Thyroid gland (tissue), 4 donors: Measurements from ENCODE around the gene TMEM238. TPM values are rescaled to one million over a fixed set of nuclear protein-coding genes. Genes with fewer than 3 reads are reported as not detected.
A peak's percentile ranks its signal among the peaks of the same experiment; 100 is the strongest.
"Not testable (repeated sequence)": the region's sequence is repeated elsewhere in the genome, so short reads cannot be mapped to it uniquely, and the experiment has no call there.

ENCODE experiments used
- DNase-seq, 2 donors: peaks; one replicate each; pipeline ENCODE4 v3.0.0-alpha.2; 2019
- H3K27ac ChIP-seq, 3 donors: fragments of 200-600 bp; sonication (generic); 1 replicate in 2 of 3; 2 replicates in 1 of 3; pipeline ENCODE4 v1.5.1; 2016 to 2019; ENCODE audit warnings: mild to moderate bottlenecking in 1 of 3, moderate library complexity in 1 of 3
- H3K27me3 ChIP-seq: fragments of 200-600 bp; sonication (generic); one replicate; pipeline ENCODE4 v1.5.1; 2019
- H3K36me3 ChIP-seq, 2 donors: fragments of 200-600 bp; sonication (generic); one replicate each; pipeline ENCODE4 v1.5.1; 2016 to 2019
- H3K4me1 ChIP-seq, 2 donors: fragments of 200-600 bp; sonication (generic); one replicate each; pipeline ENCODE4 v1.5.1; 2017 to 2019
- H3K4me3 ChIP-seq, 3 donors: fragments of 200-600 bp; sonication (generic); replicated peaks in 1 of 3; 1 replicate in 2 of 3; 2 replicates in 1 of 3; pipeline ENCODE4 v1.5.1; 2016; ENCODE audit warnings: mild to moderate bottlenecking in 1 of 3
- H3K9me3 ChIP-seq: fragments of 200-600 bp; sonication (generic); one replicate; pipeline ENCODE4 v1.5.1; 2017
- POLR2A ChIP-seq, 2 donors: fragments of 450-650 bp; IDR thresholded peaks; one replicate each; pipeline ENCODE4 v1.6.1; 2017; ENCODE audit warnings: antibody characterized with exemption in 2 of 2, mild to moderate bottlenecking in 2 of 2, moderate library complexity in 1 of 2
- WGBS, 2 donors: methylation state at CpG; one replicate each; pipeline ENCODE4 v1.1.5; 2017; 5-methylcytosine and 5-hydroxymethylcytosine counted together
- intact Hi-C: fragments of 100-400 bp; cut with DNase I; formaldehyde crosslinking; loops from one replicate; pipeline ENCODE4 v1.15.1; 2023
- total RNA-seq, 4 donors: library from RNA; depleted of rRNA; stranded (reverse); fragments of >200 nt; gene quantifications; one replicate each; pipeline ENCODE4 v1.2.3, GENCODE V29; 2016
- TF ChIP-seq, protein P1 (sequence below), 6 experiments: fragments of 200-600 bp in 3 of 6; fragments of 450-650 bp in 3 of 6; sonication (generic) in 3 of 6; IDR thresholded peaks; one replicate each; pipeline ENCODE4 v1.5.1; 2016 to 2019; ENCODE audit warnings: antibody characterized with exemption in 6 of 6, mild to moderate bottlenecking in 2 of 6, inconsistent platforms in 1 of 6, moderate library complexity in 1 of 6

The TMEM238 gene
- total RNA-seq, 4 donors from 2014 or later, result 6.3 to 73.5 (median 31.2) TPM

DNA sequence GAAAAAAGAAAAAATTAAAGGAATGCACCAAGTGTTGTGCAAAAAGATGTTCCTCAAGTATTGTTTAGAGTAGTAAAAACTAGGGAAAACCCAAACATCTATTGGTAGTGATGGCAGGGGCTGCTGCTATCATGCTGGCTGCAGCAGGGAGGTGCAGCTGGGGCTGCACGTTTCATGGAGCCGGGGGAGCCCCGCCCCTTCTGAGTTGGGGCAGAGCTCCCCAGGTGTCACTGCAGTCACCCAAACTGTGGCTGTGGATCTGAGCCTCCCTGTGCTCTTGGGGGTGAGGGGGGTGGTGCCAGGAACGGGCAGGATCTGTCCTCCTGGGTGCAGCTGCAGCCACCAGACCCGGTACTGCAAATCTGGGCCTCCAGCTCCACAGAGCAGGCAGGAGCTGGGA lies 35.0 kb upstream of the TMEM238 start:
- 63% methylated on average over 4 to 5 of the region's 5 CpGs for WGBS, 2 donors
- H3K36me3 ChIP-seq, result no peaks in the 10 kb centered on the region
- intact Hi-C loops, result loop anchor here (5.0 kb wide), 1 partner anchor 277 kb away; no protein-coding TSS in a partner anchor
- no peak for TF ChIP-seq POLR2A (IDR thresholded peaks at IDR 0.05)
- TF ChIP-seq, protein P1, sequence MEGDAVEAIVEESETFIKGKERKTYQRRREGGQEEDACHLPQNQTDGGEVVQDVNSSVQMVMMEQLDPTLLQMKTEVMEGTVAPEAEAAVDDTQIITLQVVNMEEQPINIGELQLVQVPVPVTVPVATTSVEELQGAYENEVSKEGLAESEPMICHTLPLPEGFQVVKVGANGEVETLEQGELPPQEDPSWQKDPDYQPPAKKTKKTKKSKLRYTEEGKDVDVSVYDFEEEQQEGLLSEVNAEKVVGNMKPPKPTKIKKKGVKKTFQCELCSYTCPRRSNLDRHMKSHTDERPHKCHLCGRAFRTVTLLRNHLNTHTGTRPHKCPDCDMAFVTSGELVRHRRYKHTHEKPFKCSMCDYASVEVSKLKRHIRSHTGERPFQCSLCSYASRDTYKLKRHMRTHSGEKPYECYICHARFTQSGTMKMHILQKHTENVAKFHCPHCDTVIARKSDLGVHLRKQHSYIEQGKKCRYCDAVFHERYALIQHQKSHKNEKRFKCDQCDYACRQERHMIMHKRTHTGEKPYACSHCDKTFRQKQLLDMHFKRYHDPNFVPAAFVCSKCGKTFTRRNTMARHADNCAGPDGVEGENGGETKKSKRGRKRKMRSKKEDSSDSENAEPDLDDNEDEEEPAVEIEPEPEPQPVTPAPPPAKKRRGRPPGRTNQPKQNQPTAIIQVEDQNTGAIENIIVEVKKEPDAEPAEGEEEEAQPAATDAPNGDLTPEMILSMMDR (IDR thresholded peaks at IDR 0.05), result no peak
- no peak for DNase-seq
- no peaks in the 10 kb centered on the region for H3K4me1 ChIP-seq
- H3K9me3 ChIP-seq, result no peaks in the 10 kb centered on the region
- H3K4me3 ChIP-seq, result no peak overlapping the region
- no peaks in the 10 kb centered on the region for H3K27me3 ChIP-seq
- no peak overlapping the region for H3K27ac ChIP-seq

DNA sequence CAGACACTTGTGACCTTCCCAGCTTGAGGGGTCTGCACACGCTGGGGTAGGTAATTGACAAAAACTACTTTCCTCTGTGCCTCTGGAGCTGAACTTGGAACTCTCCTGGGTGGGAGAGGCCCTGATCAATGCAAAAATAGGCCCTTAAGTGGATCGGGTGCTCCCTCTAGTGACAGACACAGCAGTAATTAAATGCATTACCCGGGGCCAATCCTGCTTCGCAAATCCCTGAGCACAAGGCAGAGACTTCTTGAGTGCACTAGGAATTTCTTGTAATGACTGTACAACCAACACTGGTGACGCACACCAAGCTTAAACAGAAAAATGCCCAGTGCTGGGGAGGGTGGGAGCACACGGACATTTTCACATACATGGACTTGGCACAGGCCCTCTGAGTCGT lies 34.1 kb upstream of the TMEM238 start:
- intact Hi-C loops, result loop anchor here (5.0 kb wide), 1 partner anchor 276 kb away; no protein-coding TSS in a partner anchor

DNA sequence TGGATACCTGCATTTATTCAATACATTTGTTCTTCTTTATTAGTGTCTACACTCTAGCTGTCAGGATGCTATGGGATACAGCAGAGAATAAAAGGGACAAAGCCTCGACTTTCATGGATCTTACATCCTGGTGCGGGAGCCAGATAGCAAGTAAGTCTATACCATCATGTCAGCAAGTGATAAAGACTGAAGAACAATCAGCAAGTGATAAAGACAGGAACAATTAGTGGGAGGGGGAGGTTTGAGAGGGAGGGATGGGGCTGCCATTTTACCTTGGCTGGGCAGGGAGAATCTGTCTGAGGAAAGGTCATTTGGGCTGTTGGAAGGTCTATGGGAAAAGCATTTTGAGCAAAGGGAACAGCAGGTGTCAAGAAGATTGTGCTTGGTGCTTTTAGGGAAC lies 26.1 kb upstream of the TMEM238 start:
- no peaks in the 10 kb centered on the region for H3K27me3 ChIP-seq
- 95 to 98% methylated on average over 2 of the region's 2 CpGs for WGBS, 2 donors
- no peak overlapping the region for H3K4me3 ChIP-seq
- H3K27ac ChIP-seq, result no peak overlapping the region
- H3K4me1 ChIP-seq, result peaks cover 14 to 18% of the 10 kb centered on the region in 2 donors
- no peak for TF ChIP-seq POLR2A (IDR thresholded peaks at IDR 0.05)
- TF ChIP-seq, protein P1 (IDR thresholded peaks at IDR 0.05), result no peak
- no peak for DNase-seq
- intact Hi-C loops, result no loop called here
- H3K36me3 ChIP-seq, result no peaks in the 10 kb centered on the region
- H3K9me3 ChIP-seq, result no peaks in the 10 kb centered on the region

More for the DNA sequence above, 34.1 kb upstream of the TMEM238 start:
- Histone ChIP-seq H3K27ac (no peak overlapping the region), H3K4me3 (no peak overlapping the region), H3K27me3 (no peaks in the 10 kb centered on the region), H3K4me1 (no peaks in the 10 kb centered on the region), H3K9me3 (no peaks in the 10 kb centered on the region), H3K36me3 (no peaks in the 10 kb centered on the region)
- DNase-seq, result peak; percentile 67 to 69
- WGBS, 2 donors, result 5 to 6% methylated on average over 6 to 7 of the region's 7 CpGs
- no peak for TF ChIP-seq POLR2A (IDR thresholded peaks at IDR 0.05)
- TF ChIP-seq, protein P1 (IDR thresholded peaks at IDR 0.05), result peak; percentile 29 to 81 (median 68)

DNA sequence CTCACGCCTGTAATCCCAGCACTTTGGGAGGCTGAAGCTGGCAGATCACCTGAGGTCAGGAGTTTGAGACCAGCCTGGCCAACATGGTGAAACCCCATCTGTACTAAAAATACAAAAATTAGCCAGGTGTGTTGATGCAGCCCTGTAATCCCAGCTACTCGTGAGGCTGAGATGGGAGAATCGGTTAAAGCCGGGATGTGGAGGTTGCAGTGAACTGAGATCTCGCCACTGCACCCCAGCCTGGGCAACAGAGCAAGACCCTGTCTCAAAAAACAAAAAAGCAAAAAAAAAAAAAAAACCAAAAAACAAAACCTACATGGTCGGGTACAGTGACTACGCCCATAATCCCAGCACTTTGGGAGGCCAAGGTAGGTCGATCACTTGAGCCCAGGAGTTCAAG lies 25.1 kb upstream of the TMEM238 start:
- H3K9me3 ChIP-seq, intact Hi-C loops, H3K36me3 ChIP-seq, H3K27ac ChIP-seq, H3K27me3 ChIP-seq, DNase-seq, H3K4me3 ChIP-seq: not testable (repeated sequence)
- 92 to 97% methylated on average over 8 of the region's 8 CpGs for WGBS, 2 donors
- H3K4me1 ChIP-seq, result peaks cover 14 to 18% of the 10 kb centered on the region in 2 donors

DNA sequence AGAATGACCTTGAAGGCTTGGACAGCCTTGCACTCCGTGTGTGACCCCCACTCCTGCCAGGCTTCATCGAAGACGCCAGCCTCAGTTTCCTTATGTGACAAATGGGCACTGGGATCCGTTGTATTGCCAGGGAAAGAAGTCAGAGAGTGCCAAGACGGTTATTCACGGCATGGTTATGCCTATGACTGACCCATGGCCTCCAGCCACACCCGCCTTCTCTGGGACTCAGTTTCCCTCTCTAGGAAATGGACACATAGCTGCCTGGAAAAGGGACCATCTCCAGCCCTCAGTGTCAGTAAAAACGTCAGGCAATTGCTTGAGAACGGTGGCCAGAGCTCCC lies 24.4 kb upstream of the TMEM238 start:
- WGBS, 2 donors, result 73 to 76% methylated on average over 9 of the region's 9 CpGs

More for the DNA sequence above, 24.4 kb upstream of the TMEM238 start:
- H3K9me3 ChIP-seq, result no peaks in the 10 kb centered on the region
- peak in 1 of 2 donors; percentile 22 for TF ChIP-seq POLR2A (IDR thresholded peaks at IDR 0.05)
- TF ChIP-seq, protein P1 (IDR thresholded peaks at IDR 0.05), result no peak
- H3K36me3 ChIP-seq, result peaks cover 0 to 5% of the 10 kb centered on the region in 2 donors
- intact Hi-C loops, result no loop called here
- DNase-seq, result no peak
- no peaks in the 10 kb centered on the region for H3K27me3 ChIP-seq
- H3K27ac ChIP-seq, result peak overlapping the region; percentile 91 to 99 (median 94)
- peaks cover 14 to 18% of the 10 kb centered on the region in 2 donors for H3K4me1 ChIP-seq
- peak overlapping the region in 2 of 3 donors; percentile 44 to 92 for H3K4me3 ChIP-seq
